ENCODE data around the gene CDH4.

The CDH4 gene

DNA sequence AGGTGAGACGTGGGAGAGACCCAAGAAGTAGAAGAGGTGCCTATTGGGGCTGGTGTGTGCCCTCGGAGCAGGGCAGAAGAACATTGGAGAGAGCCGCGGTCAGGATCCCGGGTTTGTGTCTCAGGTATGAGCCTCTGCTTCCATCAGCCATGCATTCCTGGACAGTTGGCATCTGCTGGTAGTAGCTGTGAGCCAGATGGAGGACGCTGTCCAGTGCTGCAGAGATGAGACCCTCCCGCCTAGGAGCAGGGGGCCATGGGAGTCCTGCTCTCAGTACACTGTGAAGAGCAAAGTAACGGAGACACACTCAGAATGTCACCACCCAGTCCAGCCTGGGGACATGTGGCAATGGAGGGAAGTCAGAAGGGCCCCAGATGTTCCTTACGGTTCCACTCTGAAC lies 108.2 kb downstream of the CDH4 start:
- Histone ChIP-seq H4K91ac (ENCODE audit: low read depth, low read length, poor library complexity) (no peak overlapping the region), H2AFZ (ENCODE audit: low read length) (no peak overlapping the region), H3K4me1 (ENCODE audit: control insufficient read depth in 2 of 2, insufficient read depth in 1 of 2, low read depth in 1 of 2, low read length in 2 of 2) (peaks cover 2 to 4% of the 10 kb centered on the region in 2 donors), H2BK5ac (ENCODE audit: low read length) (peak overlapping the region; percentile 8), H3K4me2 (ENCODE audit: insufficient read depth, low read length, poor library complexity, severe bottlenecking) (no peak overlapping the region), H3K9ac (ENCODE audit: low read depth, low read length, poor library complexity) (no peak overlapping the region), H3K9me3 (replicated peaks in 1 of 2; ENCODE audit: control insufficient read depth in 2 of 2, insufficient read depth in 1 of 2, low read depth in 1 of 2, low read length in 2 of 2) (peaks cover under 1 to 5% of the 10 kb centered on the region in 2 donors), H2BK12ac (ENCODE audit: low read length) (no peak overlapping the region), H2BK120ac (ENCODE audit: low read depth, low read length) (no peak overlapping the region), H2AK5ac (ENCODE audit: low read depth, low read length) (peak overlapping the region; percentile 71), H3K27me3 (ENCODE audit: control insufficient read depth in 3 of 3, insufficient read depth in 3 of 3, low read depth in 1 of 3, low read length in 3 of 3) (no peaks in the 10 kb centered on the region), H3K23ac (ENCODE audit: low read depth, low read length, poor library complexity) (no peak overlapping the region), H2BK15ac (ENCODE audit: low read length) (no peak overlapping the region), H3K14ac (ENCODE audit: low read length) (no peak overlapping the region), H3K18ac (ENCODE audit: low read length) (no peak overlapping the region), H3K4me3 (ENCODE audit: low read length in 2 of 2) (no peak overlapping the region), H4K8ac (ENCODE audit: low read depth, low read length) (no peak overlapping the region), H3K4ac (ENCODE audit: low read length) (no peak overlapping the region), H3K79me1 (ENCODE audit: low read depth, low read length) (no peaks in the 10 kb centered on the region), H3K36me3 (replicated peaks in 1 of 2; ENCODE audit: control insufficient read depth in 2 of 2, insufficient read depth in 2 of 2, low read length in 2 of 2) (peaks cover 0 to 3% of the 10 kb centered on the region in 2 donors), H3K27ac (replicated peaks; ENCODE audit: low read length) (no peak overlapping the region)
- no CpG with 5 or more reads among the region's 9 CpGs for WGBS, 2 donors (ENCODE audit: extremely low coverage in 2 of 2, insufficient read length in 2 of 2, insufficient replicate concordance in 1 of 2)
- DNase-seq (ENCODE audit: low spot score), result no peak

DNA sequence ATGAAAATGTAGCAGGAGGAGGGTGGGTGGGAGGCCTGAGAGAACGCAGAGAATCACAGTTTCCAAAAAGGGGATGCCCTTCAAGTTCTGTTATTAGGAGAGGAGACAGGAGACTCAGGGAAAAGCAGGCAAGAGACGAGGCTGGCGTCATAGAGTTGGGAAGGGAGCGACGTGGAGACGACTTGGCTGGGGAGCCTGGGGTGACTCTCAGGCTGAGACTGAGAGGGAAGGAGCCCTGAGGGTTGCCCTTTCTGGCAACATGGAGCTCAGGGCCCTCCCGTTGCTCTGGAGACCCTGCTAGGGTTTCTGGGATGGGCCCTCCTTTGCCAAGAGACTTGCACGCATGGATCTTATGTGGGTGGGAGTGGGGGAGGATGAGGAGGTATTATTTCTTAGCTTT lies 108.9 kb downstream of the CDH4 start:
- H3K18ac ChIP-seq (ENCODE audit: low read length), result no peak overlapping the region
- H2AK5ac ChIP-seq (ENCODE audit: low read depth, low read length), result no peak overlapping the region
- no peak for DNase-seq (ENCODE audit: low spot score)
- peaks cover 1 to 2% of the 10 kb centered on the region in 2 donors for H3K4me1 ChIP-seq (ENCODE audit: control insufficient read depth in 2 of 2, insufficient read depth in 1 of 2, low read depth in 1 of 2, low read length in 2 of 2)
- no peak overlapping the region for H3K4me3 ChIP-seq (ENCODE audit: low read length in 2 of 2)
- peaks cover 6 to 9% of the 10 kb centered on the region in 2 donors for H3K9me3 ChIP-seq (replicated peaks in 1 of 2; ENCODE audit: control insufficient read depth in 2 of 2, insufficient read depth in 1 of 2, low read depth in 1 of 2, low read length in 2 of 2)
- H3K9ac ChIP-seq (ENCODE audit: low read depth, low read length, poor library complexity), result no peak overlapping the region
- H3K23ac ChIP-seq (ENCODE audit: low read depth, low read length, poor library complexity), result no peak overlapping the region
- no peak overlapping the region for H2AFZ ChIP-seq (ENCODE audit: low read length)
- no peaks in the 10 kb centered on the region for H3K27me3 ChIP-seq (ENCODE audit: control insufficient read depth in 3 of 3, insufficient read depth in 3 of 3, low read depth in 1 of 3, low read length in 3 of 3)
- H3K4me2 ChIP-seq (ENCODE audit: insufficient read depth, low read length, poor library complexity, severe bottlenecking), result no peak overlapping the region
- H4K91ac ChIP-seq (ENCODE audit: low read depth, low read length, poor library complexity), result no peak overlapping the region
- no peak overlapping the region for H4K8ac ChIP-seq (ENCODE audit: low read depth, low read length)
- H3K79me1 ChIP-seq (ENCODE audit: low read depth, low read length), result no peaks in the 10 kb centered on the region
- WGBS, 2 donors (ENCODE audit: extremely low coverage in 2 of 2, insufficient read length in 2 of 2, insufficient replicate concordance in 1 of 2), result no CpG with 5 or more reads among the region's 8 CpGs
- no peak overlapping the region for H3K14ac ChIP-seq (ENCODE audit: low read length)
- H2BK12ac ChIP-seq (ENCODE audit: low read length), result no peak overlapping the region
- no peak overlapping the region for H2BK5ac ChIP-seq (ENCODE audit: low read length)
- H2BK15ac ChIP-seq (ENCODE audit: low read length), result no peak overlapping the region
- H3K27ac ChIP-seq (replicated peaks; ENCODE audit: low read length), result no peak overlapping the region
- peaks cover 0 to 3% of the 10 kb centered on the region in 2 donors for H3K36me3 ChIP-seq (replicated peaks in 1 of 2; ENCODE audit: control insufficient read depth in 2 of 2, insufficient read depth in 2 of 2, low read length in 2 of 2)
- no peak overlapping the region for H3K4ac ChIP-seq (ENCODE audit: low read length)
- no peak overlapping the region for H2BK120ac ChIP-seq (ENCODE audit: low read depth, low read length)

DNA sequence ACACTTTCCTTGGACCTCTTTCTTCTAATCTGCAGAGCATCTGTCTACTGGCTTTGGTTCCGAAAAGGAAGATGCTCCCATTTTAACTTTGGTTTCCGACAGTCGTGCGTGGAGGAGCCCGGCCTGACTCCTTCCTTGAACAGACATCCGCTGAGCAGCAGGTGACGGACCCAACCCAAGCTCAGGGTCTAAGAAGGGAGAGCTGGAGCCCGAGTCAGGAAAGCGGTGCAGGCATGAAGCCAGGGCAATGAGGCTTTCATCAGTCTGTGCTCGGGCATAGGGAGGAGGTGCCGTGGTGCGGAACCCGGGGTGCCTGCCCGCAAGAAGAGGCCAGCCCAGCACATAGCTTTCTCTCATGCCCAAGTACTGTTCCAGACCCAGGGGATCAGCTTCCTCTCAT lies 109.4 kb downstream of the CDH4 start:
- H2BK5ac ChIP-seq (ENCODE audit: low read length), result no peak overlapping the region
- no peaks in the 10 kb centered on the region for H3K4me1 ChIP-seq (ENCODE audit: control insufficient read depth in 2 of 2, insufficient read depth in 1 of 2, low read depth in 1 of 2, low read length in 2 of 2)
- H3K9me3 ChIP-seq (replicated peaks in 1 of 2; ENCODE audit: control insufficient read depth in 2 of 2, insufficient read depth in 1 of 2, low read depth in 1 of 2, low read length in 2 of 2), result peaks cover 6 to 9% of the 10 kb centered on the region in 2 donors
- H4K91ac ChIP-seq (ENCODE audit: low read depth, low read length, poor library complexity), result no peak overlapping the region
- H3K14ac ChIP-seq (ENCODE audit: low read length), result peak overlapping the region; percentile 85
- peak overlapping the region; percentile 71 for H2AK5ac ChIP-seq (ENCODE audit: low read depth, low read length)
- no peaks in the 10 kb centered on the region for H3K27me3 ChIP-seq (ENCODE audit: control insufficient read depth in 3 of 3, insufficient read depth in 3 of 3, low read depth in 1 of 3, low read length in 3 of 3)
- no peak overlapping the region for H2AFZ ChIP-seq (ENCODE audit: low read length)
- DNase-seq (ENCODE audit: low spot score), result no peak
- H2BK15ac ChIP-seq (ENCODE audit: low read length), result peak overlapping the region; percentile 65
- no peak overlapping the region for H4K8ac ChIP-seq (ENCODE audit: low read depth, low read length)
- no peak overlapping the region for H3K4me2 ChIP-seq (ENCODE audit: insufficient read depth, low read length, poor library complexity, severe bottlenecking)
- peaks cover 0 to 3% of the 10 kb centered on the region in 2 donors for H3K36me3 ChIP-seq (replicated peaks in 1 of 2; ENCODE audit: control insufficient read depth in 2 of 2, insufficient read depth in 2 of 2, low read length in 2 of 2)
- H2BK120ac ChIP-seq (ENCODE audit: low read depth, low read length), result no peak overlapping the region
- H2BK12ac ChIP-seq (ENCODE audit: low read length), result peak overlapping the region; percentile 97
- peak overlapping the region; percentile 69 for H3K18ac ChIP-seq (ENCODE audit: low read length)
- WGBS, 2 donors (ENCODE audit: extremely low coverage in 2 of 2, insufficient read length in 2 of 2, insufficient replicate concordance in 1 of 2), result no CpG with 5 or more reads among the region's 14 CpGs
- H3K4me3 ChIP-seq (ENCODE audit: low read length in 2 of 2), result no peak overlapping the region
- no peak overlapping the region for H3K4ac ChIP-seq (ENCODE audit: low read length)
- no peak overlapping the region for H3K9ac ChIP-seq (ENCODE audit: low read depth, low read length, poor library complexity)
- H3K27ac ChIP-seq (replicated peaks; ENCODE audit: low read length), result no peak overlapping the region
- H3K79me1 ChIP-seq (ENCODE audit: low read depth, low read length), result no peaks in the 10 kb centered on the region
- peak overlapping the region; percentile 45 for H3K23ac ChIP-seq (ENCODE audit: low read depth, low read length, poor library complexity)

DNA sequence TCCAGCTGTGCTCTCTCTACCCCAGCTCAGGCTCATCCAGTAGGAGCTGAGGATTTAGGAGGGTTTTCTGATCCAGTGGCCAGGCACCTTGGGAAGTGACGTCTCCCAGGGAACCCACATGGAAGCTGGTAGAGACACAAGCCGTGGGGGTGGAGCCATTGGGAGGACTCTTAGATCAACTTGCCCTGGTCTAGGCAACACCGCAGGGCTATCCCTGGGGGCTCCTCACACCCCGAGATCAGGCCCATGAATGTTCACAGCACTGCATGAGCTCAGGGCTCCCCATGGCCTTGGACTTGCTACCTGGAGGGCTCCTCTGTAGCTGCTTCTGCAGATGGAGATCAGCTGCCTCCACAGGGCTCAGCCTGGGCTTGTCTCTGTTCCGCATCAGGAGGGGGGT lies 112.1 kb downstream of the CDH4 start:
- no CpG with 5 or more reads among the region's 5 CpGs for WGBS, 2 donors (ENCODE audit: extremely low coverage in 2 of 2, insufficient read length in 2 of 2, insufficient replicate concordance in 1 of 2)

More for the DNA sequence above, 112.1 kb downstream of the CDH4 start:
- peak overlapping the region in 1 of 2 donors; percentile 26 for H3K4me3 ChIP-seq (ENCODE audit: low read length in 2 of 2)
- H3K27me3 ChIP-seq (ENCODE audit: control insufficient read depth in 3 of 3, insufficient read depth in 3 of 3, low read depth in 1 of 3, low read length in 3 of 3), result no peaks in the 10 kb centered on the region
- no peak overlapping the region for H3K27ac ChIP-seq (replicated peaks; ENCODE audit: low read length)
- DNase-seq (ENCODE audit: low spot score), result no peak
- H4K8ac ChIP-seq (ENCODE audit: low read depth, low read length), result no peak overlapping the region
- no peak overlapping the region for H3K4me2 ChIP-seq (ENCODE audit: insufficient read depth, low read length, poor library complexity, severe bottlenecking)
- no peak overlapping the region for H3K14ac ChIP-seq (ENCODE audit: low read length)
- H2AFZ ChIP-seq (ENCODE audit: low read length), result no peak overlapping the region
- no peak overlapping the region for H2BK15ac ChIP-seq (ENCODE audit: low read length)
- no peak overlapping the region for H3K23ac ChIP-seq (ENCODE audit: low read depth, low read length, poor library complexity)
- H2BK12ac ChIP-seq (ENCODE audit: low read length), result no peak overlapping the region
- H3K36me3 ChIP-seq (replicated peaks in 1 of 2; ENCODE audit: control insufficient read depth in 2 of 2, insufficient read depth in 2 of 2, low read length in 2 of 2), result no peaks in the 10 kb centered on the region
- no peak overlapping the region for H2AK5ac ChIP-seq (ENCODE audit: low read depth, low read length)
- peaks cover 3 to 6% of the 10 kb centered on the region in 2 donors for H3K9me3 ChIP-seq (replicated peaks in 1 of 2; ENCODE audit: control insufficient read depth in 2 of 2, insufficient read depth in 1 of 2, low read depth in 1 of 2, low read length in 2 of 2)
- no peak overlapping the region for H3K9ac ChIP-seq (ENCODE audit: low read depth, low read length, poor library complexity)
- H3K18ac ChIP-seq (ENCODE audit: low read length), result no peak overlapping the region
- no peaks in the 10 kb centered on the region for H3K79me1 ChIP-seq (ENCODE audit: low read depth, low read length)
- H4K91ac ChIP-seq (ENCODE audit: low read depth, low read length, poor library complexity), result no peak overlapping the region
- H2BK120ac ChIP-seq (ENCODE audit: low read depth, low read length), result no peak overlapping the region
- H2BK5ac ChIP-seq (ENCODE audit: low read length), result no peak overlapping the region
- H3K4ac ChIP-seq (ENCODE audit: low read length), result no peak overlapping the region
- H3K4me1 ChIP-seq (ENCODE audit: control insufficient read depth in 2 of 2, insufficient read depth in 1 of 2, low read depth in 1 of 2, low read length in 2 of 2), result no peaks in the 10 kb centered on the region
